K562 (cell line): ENCODE data around the gene ZNF432. TPM values are rescaled to one million over a fixed set of nuclear protein-coding genes. Genes with fewer than 3 reads are reported as not detected.

Experiments used
- CSDE1 ChIP-seq, 2 experiments: fragments of 450-650 bp; IDR thresholded peaks; 2 replicates each; pipeline ENCODE4 v1.6.1; 2016; ENCODE audit warnings: mild to moderate bottlenecking in 1 of 2
- DNMT1 ChIP-seq: fragments of 450-650 bp; IDR thresholded peaks from 2 replicates; pipeline ENCODE4 v1.6.1; 2016; ENCODE audit warnings: antibody characterized with exemption, mild to moderate bottlenecking
- E2F5 ChIP-seq: sonication (generic); formaldehyde crosslinking; IDR thresholded peaks from 2 replicates; pipeline ENCODE4 v1.8.0; 2022; ENCODE audit warnings: mild to moderate bottlenecking, missing genetic modification reagents
- EWSR1 ChIP-seq: fragments of 450-650 bp; IDR thresholded peaks from 2 replicates; pipeline ENCODE4 v1.6.1; 2018; ENCODE audit warnings: borderline replicate concordance, mild to moderate bottlenecking, low read depth, moderate library complexity; ENCODE audit not compliant: partially characterized antibody
- FOXJ3 ChIP-seq: sonication (generic); formaldehyde crosslinking; IDR thresholded peaks from 2 replicates; pipeline ENCODE4 v1.4.0; 2020; ENCODE audit warnings: mild to moderate bottlenecking, missing genetic modification reagents
- FOXO4 ChIP-seq: fragments of 450-650 bp; formaldehyde crosslinking; IDR thresholded peaks from 2 replicates; pipeline ENCODE4 v1.4.0; 2020; ENCODE audit warnings: mild to moderate bottlenecking, moderate library complexity
- GMEB1 ChIP-seq: fragments of 250-450 bp; sonication (Bioruptor Pico); IDR thresholded peaks from 2 replicates; pipeline ENCODE4 v1.4.0; 2020; ENCODE audit warnings: mild to moderate bottlenecking
- LCOR ChIP-seq: sonication (generic); formaldehyde crosslinking; IDR thresholded peaks from 2 replicates; pipeline ENCODE4 v1.8.0; 2022; ENCODE audit warnings: mild to moderate bottlenecking, missing genetic modification reagents
- NELFE ChIP-seq: IDR thresholded peaks from 2 replicates; pipeline ENCODE4 v1.6.1; 2011; ENCODE audit warnings: mild to moderate bottlenecking; ENCODE audit not compliant: insufficient read depth, insufficient read length
- PHF21A ChIP-seq: fragments of 450-650 bp; IDR thresholded peaks from 2 replicates; pipeline ENCODE4 v1.6.1; 2017; ENCODE audit warnings: low read depth, borderline replicate concordance
- PURB ChIP-seq: sonication (generic); formaldehyde crosslinking; IDR thresholded peaks from 2 replicates; pipeline ENCODE4 v1.9.0; 2021; ENCODE audit warnings: low read depth, mild to moderate bottlenecking, missing genetic modification reagents
- SLC30A9 ChIP-seq: fragments of 250-450 bp; sonication (Bioruptor Pico); IDR thresholded peaks from 2 replicates; pipeline ENCODE4 v1.8.0; 2022; ENCODE audit warnings: mild to moderate bottlenecking, moderate library complexity
- SP2 ChIP-seq: IDR thresholded peaks from 2 replicates; pipeline ENCODE4 v1.6.1; 2011; ENCODE audit warnings: mild to moderate bottlenecking, low read depth, low read length, moderate library complexity; ENCODE audit not compliant: poor library complexity, severe bottlenecking; ENCODE audit errors: extremely low read depth
- THRAP3 ChIP-seq: fragments of 450-650 bp; IDR thresholded peaks from 2 replicates; pipeline ENCODE4 v1.6.1; 2016; ENCODE audit warnings: mild to moderate bottlenecking, inconsistent platforms, borderline replicate concordance
- ZBTB7A ChIP-seq: IDR thresholded peaks from 2 replicates; pipeline ENCODE4 v1.6.1; 2011; ENCODE audit warnings: low read depth, mild to moderate bottlenecking, low read length, moderate library complexity, borderline replicate concordance; ENCODE audit not compliant: control insufficient read depth
- ZNF12 ChIP-seq: sonication (generic); formaldehyde crosslinking; IDR thresholded peaks from 2 replicates; pipeline ENCODE4 v1.4.0; 2020; ENCODE audit warnings: mild to moderate bottlenecking, missing genetic modification reagents
- ZNF224 ChIP-seq: sonication (generic); formaldehyde crosslinking; IDR thresholded peaks from 2 replicates; pipeline ENCODE4 v1.8.0; 2022; ENCODE audit warnings: mild to moderate bottlenecking, missing genetic modification reagents
- ZNF232 ChIP-seq: sonication (generic); formaldehyde crosslinking; IDR thresholded peaks from 2 replicates; pipeline ENCODE4 v1.8.0; 2022; ENCODE audit warnings: mild to moderate bottlenecking, missing genetic modification reagents
- ZNF316 ChIP-seq: fragments of 450-650 bp; IDR thresholded peaks from 2 replicates; pipeline ENCODE4 v1.6.1; 2016
- ZNF717 ChIP-seq: fragments of 250-450 bp; sonication (Bioruptor Pico); IDR thresholded peaks from 2 replicates; pipeline ENCODE4 v1.5.0; 2021
- ZNF79 ChIP-seq: fragments of 250-450 bp; sonication (Bioruptor Pico); IDR thresholded peaks from 2 replicates; pipeline ENCODE4 v1.4.0; 2020; ENCODE audit warnings: low read depth, mild to moderate bottlenecking, moderate library complexity
- polyA plus RNA-seq, 8 experiments: library from polyadenylated mRNA; depleted of rRNA in 4 of 8; stranded (reverse) in 5 of 8; unstranded in 3 of 8; fragments of >200 nt; fragmentation: Nextera tagmentation in 2 of 8; fragmentation: Illumina TruSeq in 1 of 8; extraction: Ambion mirVana in 2 of 8; extraction: Trizol in 1 of 8; gene quantifications; 2 replicates each; pipeline versions ENCODE4 v1.2.1 to v1.2.3, GENCODE V29; 2011 to 2014; ENCODE audit warnings: inconsistent platforms in 1 of 8, missing spikeins in 1 of 8
- total RNA-seq, 7 experiments: library from RNA; depleted of rRNA in 6 of 7; stranded (reverse); fragments of >200 nt in 6 of 7; fragmentation: Illumina TruSeq in 2 of 7; extraction: Trizol in 2 of 7; gene quantifications; 2 replicates each; pipeline versions ENCODE4 v1.2.1 to v1.2.3, GENCODE V29; 2011 to 2021; ENCODE audit warnings: low replicate concordance in 1 of 7
- TF ChIP-seq, protein P1 (sequence below): fragments of 250-450 bp; sonication (Bioruptor Pico); IDR thresholded peaks from 2 replicates; pipeline ENCODE4 v1.8.0; 2021; ENCODE audit warnings: mild to moderate bottlenecking, moderate library complexity

Gene ZNF432
- total and polyA plus RNA-seq, 9 of the 15 experiments (the other 6 are each of a cell fraction or from before 2014, with no cell fraction given): 2.6 to 6.8 (median 4.0) TPM

- TF ChIP-seq THRAP3 (no peak), ZBTB7A (no peak), DNMT1 (no peak), FOXJ3 (no peak), PURB (CRISPR knock-in tag) (no peak), GMEB1 (CRISPR knock-in tag) (peak; percentile 53; the same call in 1 of the 2 replicates), LCOR (peak; percentile 62), ZNF12 (CRISPR knock-in tag) (no peak; the same call in 1 of the 2 replicates), ZNF316 (no peak), SP2 (no peak), FOXO4 (CRISPR knock-in tag) (no peak), NELFE (no peak), CSDE1 (IDR thresholded peaks at IDR 0.05) (peak; percentile 75 to 95), ZNF224 (CRISPR knock-in tag) (peak; percentile 66; the same call in 1 of the 2 replicates), E2F5 (CRISPR knock-in tag) (no peak; the same call in 1 of the 2 replicates), EWSR1 (no peak), ZNF232 (CRISPR knock-in tag) (no peak; the same call in 1 of the 2 replicates), ZNF717 (CRISPR knock-in tag) (no peak), PHF21A (no peak), ZNF79 (CRISPR knock-in tag) (no peak), SLC30A9 (CRISPR knock-in tag) (no peak)
- TF ChIP-seq, protein P1, sequence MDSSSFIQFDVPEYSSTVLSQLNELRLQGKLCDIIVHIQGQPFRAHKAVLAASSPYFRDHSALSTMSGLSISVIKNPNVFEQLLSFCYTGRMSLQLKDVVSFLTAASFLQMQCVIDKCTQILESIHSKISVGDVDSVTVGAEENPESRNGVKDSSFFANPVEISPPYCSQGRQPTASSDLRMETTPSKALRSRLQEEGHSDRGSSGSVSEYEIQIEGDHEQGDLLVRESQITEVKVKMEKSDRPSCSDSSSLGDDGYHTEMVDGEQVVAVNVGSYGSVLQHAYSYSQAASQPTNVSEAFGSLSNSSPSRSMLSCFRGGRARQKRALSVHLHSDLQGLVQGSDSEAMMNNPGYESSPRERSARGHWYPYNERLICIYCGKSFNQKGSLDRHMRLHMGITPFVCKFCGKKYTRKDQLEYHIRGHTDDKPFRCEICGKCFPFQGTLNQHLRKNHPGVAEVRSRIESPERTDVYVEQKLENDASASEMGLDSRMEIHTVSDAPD: no peak
Measured at GRCh38 chr19:52028027-52028779, 20.4 kb downstream of the ZNF432 start, which contains the start of gene ZNF614 (continued).
